H1 (cell line): ENCODE results near the gene POC1B. TPM values are rescaled to one million over a fixed set of nuclear protein-coding genes. Genes with fewer than 3 reads are reported as not detected.

Source experiments
- CEBPB ChIP-seq: IDR thresholded peaks from 2 replicates; pipeline ENCODE4 v1.6.1; 2012; ENCODE audit warnings: low read depth, low read length
- CHD2 ChIP-seq: IDR thresholded peaks from 2 replicates; pipeline ENCODE4 v1.6.1; 2012; ENCODE audit warnings: low read length, improper control_type of control experiment
- CTBP2 ChIP-seq: IDR thresholded peaks from 2 replicates; pipeline ENCODE4 v1.7.0; 2011; ENCODE audit warnings: borderline replicate concordance, mild to moderate bottlenecking, moderate library complexity, mixed read lengths, low read length; ENCODE audit not compliant: insufficient read depth, insufficient read length
- EGR1 ChIP-seq: IDR thresholded peaks from 2 replicates; pipeline ENCODE4 v1.6.1; 2011; ENCODE audit warnings: low read depth, low read length, borderline replicate concordance
- HDAC2 ChIP-seq, 2 experiments: fragments of 300-600 bp in 1 of 2; sonication (generic) in 1 of 2; IDR thresholded peaks; 2 replicates each; pipeline ENCODE4 v1.6.1; 2011 to 2012; ENCODE audit warnings: low read depth in 2 of 2, low read length in 2 of 2, mild to moderate bottlenecking in 2 of 2, moderate library complexity in 2 of 2, borderline replicate concordance in 1 of 2, inconsistent platforms in 1 of 2
- KDM4A ChIP-seq: IDR thresholded peaks from one replicate; pipeline ENCODE4 v1.7.1; 2012; ENCODE audit warnings: low read depth, mild to moderate bottlenecking, moderate library complexity, low read length, inconsistent platforms; ENCODE audit not compliant: severe bottlenecking
- NRF1 ChIP-seq: IDR thresholded peaks from 2 replicates; pipeline ENCODE4 v1.6.1; 2011; ENCODE audit warnings: mild to moderate bottlenecking, low read depth, low read length, improper control_type of control experiment
- SIX5 ChIP-seq: IDR thresholded peaks from 2 replicates; pipeline ENCODE4 v1.6.1; 2011; ENCODE audit warnings: mild to moderate bottlenecking, low read depth, low read length
- polyA plus RNA-seq, 7 experiments: library from polyadenylated mRNA; depleted of rRNA in 3 of 7; stranded (reverse) in 5 of 7; unstranded in 2 of 7; fragments of >200 nt in 5 of 7; fragments of 200-250 nt in 2 of 7; gene quantifications; 1 replicate in 5 of 7; 2 replicates in 1 of 7; 4 replicates in 1 of 7; pipeline versions ENCODE4 v1.2.1 to v1.2.3, GENCODE V29; 2011 to 2013; ENCODE audit warnings: missing spikeins in 2 of 7, mixed read lengths in 2 of 7
- total RNA-seq: library from RNA; stranded (reverse); fragmentation: NEBNext Ultra II Directional; extraction: Animal tissue kit (Norgen Biotek cat#: 25700); gene quantifications from 2 replicates; pipeline ENCODE4 v1.2.1, GENCODE V29; 2021
- TF ChIP-seq, protein P1 (sequence below): IDR thresholded peaks from 2 replicates; pipeline ENCODE4 v1.6.1; 2012; ENCODE audit warnings: inconsistent platforms
- TF ChIP-seq, protein P2 (sequence below): IDR thresholded peaks from 2 replicates; pipeline ENCODE4 v1.6.1; 2011; ENCODE audit warnings: low read depth, mild to moderate bottlenecking, low read length; ENCODE audit not compliant: insufficient read depth

POC1B gene
- total and polyA plus RNA-seq, 2 of the 8 experiments (the other 6 are each of a cell fraction or from before 2014, with no cell fraction given) = 7.5 to 16.3 TPM

DNA sequence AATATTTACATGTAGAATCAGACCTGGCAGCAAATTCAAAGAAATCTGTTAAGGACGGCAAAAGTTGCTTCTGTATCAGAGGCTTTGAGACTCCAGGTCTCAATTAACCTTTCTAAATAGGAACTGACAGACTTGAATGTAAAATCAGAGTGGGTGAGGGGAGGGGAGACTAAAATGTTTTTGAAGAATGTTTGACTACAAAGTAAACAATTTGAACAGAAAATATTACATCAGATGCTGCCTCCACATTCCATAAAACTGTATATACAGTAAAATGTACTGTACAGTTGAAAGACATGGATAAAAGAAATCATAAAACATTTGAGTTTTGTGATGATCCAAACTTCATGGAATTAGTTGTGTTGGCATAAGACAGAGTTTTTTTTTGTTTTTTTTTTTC lies 49.5 kb upstream of the POC1B start (continued):
- TF ChIP-seq, protein P1, sequence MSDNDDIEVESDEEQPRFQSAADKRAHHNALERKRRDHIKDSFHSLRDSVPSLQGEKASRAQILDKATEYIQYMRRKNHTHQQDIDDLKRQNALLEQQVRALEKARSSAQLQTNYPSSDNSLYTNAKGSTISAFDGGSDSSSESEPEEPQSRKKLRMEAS = no peak
- no peak for TF ChIP-seq CTBP2
- TF ChIP-seq SIX5 = no peak
- no peak for TF ChIP-seq HDAC2 (IDR thresholded peaks at IDR 0.05; ENCODE audit: borderline replicate concordance in 1 of 2, low read depth in 2 of 2, low read length in 2 of 2)
- no peak for TF ChIP-seq NRF1
- no peak for TF ChIP-seq KDM4A
- TF ChIP-seq CHD2 = no peak
- TF ChIP-seq, protein P2, sequence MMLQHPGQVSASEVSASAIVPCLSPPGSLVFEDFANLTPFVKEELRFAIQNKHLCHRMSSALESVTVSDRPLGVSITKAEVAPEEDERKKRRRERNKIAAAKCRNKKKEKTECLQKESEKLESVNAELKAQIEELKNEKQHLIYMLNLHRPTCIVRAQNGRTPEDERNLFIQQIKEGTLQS = no peak
- no peak for TF ChIP-seq EGR1
- no peak for TF ChIP-seq CEBPB
